Measurements from ENCODE around the gene MAP3K4. TPM values are rescaled to one million over a fixed set of nuclear protein-coding genes. Genes with fewer than 3 reads are reported as not detected.

The MAP3K4 gene
- total RNA-seq, 4 donors from 2014 or later = 17.2 to 35.2 (median 23.7) TPM

GRCh38 chr6:161134550-161135298 is 143.2 kb downstream of the MAP3K4 start:
- intact Hi-C loops (cut with DNase I; ENCODE audit: low total_unique reads) (no loop called here), in situ Hi-C loops (cut with MboI; ENCODE audit: low pct_ligation_motif_present in 1 of 4, low pct_unique_long_range_greater_than_20kb in 1 of 4, low sequenced_read_pairs in 3 of 4) (loop anchor here in 1 of 4 donors (25.0 kb wide), 1 partner anchor 228 kb away; no protein-coding TSS in a partner anchor)
- 89 to 96% methylated on average over 8 to 17 of the region's 17 CpGs for WGBS, 2 donors (ENCODE audit: low coverage in 1 of 2)

DNA sequence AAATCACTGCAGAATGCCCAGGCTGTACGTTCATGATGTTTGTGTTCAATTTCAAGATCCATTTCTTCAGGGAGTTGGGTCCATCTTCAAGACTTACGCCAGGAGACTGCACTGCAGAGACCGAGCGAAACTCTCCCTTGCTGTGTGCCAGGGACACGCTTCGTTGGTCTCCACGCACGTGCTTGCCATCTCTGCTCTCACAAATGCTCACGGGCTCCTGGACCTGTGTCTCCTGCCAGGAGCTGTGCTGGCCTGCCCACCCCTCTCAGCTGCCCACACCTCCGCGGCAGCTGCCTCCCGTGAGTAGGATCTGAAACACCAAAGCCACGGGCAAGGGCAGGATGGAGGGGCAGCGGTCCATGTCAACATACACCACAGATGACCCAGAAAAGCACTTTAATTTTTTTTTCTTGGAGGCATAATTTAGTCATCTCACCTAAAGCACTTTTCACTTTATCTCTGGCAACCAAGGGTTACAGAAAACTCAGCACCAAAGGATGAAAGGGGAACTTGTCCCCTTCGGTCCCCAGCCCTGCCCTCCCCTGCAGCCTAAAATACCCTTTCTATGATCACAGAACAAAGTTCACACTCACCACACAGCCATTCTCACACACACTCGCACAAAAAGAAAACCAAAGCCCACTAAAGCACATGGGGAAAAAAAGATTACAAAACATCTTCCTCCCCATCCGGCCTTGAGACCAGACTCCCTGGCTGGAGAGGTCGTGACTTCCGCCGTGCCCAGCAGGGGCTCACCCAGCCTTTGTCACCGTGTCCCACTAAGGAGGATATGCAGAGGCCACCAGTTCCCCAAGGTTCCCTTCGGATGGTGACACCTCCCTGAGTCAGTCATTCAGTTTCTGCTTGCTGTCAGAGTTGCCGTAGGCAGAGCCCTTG is 144.4 kb downstream of the MAP3K4 start:
- intact Hi-C loops (cut with DNase I; ENCODE audit: low total_unique reads) = no loop called here
- 73 to 86% methylated on average over 2 to 23 of the region's 23 CpGs for WGBS, 2 donors (ENCODE audit: low coverage in 1 of 2)

More at GRCh38 chr6:161134550-161135298, 143.2 kb downstream of the MAP3K4 start:
- H3K9me3 ChIP-seq = no peaks in the 10 kb centered on the region
- DNase-seq = no peak
- no peak overlapping the region for H3K27ac ChIP-seq
- no peaks in the 10 kb centered on the region for H3K4me1 ChIP-seq
- H3K36me3 ChIP-seq = no peaks in the 10 kb centered on the region
- TF ChIP-seq CTCF (IDR thresholded peaks at IDR 0.05) (no peak), POLR2AphosphoS5 (IDR thresholded peaks at IDR 0.05) (no peak)
- H3K27me3 ChIP-seq = no peaks in the 10 kb centered on the region
- no peak overlapping the region for H3K4me3 ChIP-seq

GRCh38 chr6:161136655-161137054 is 145.1 kb downstream of the MAP3K4 start:
- in situ Hi-C loops (cut with MboI; ENCODE audit: low pct_ligation_motif_present in 1 of 4, low pct_unique_long_range_greater_than_20kb in 1 of 4, low sequenced_read_pairs in 3 of 4) (loop anchor here in 1 of 4 donors (25.0 kb wide), 1 partner anchor 226 kb away; no protein-coding TSS in a partner anchor), intact Hi-C loops (cut with DNase I; ENCODE audit: low total_unique reads) (no loop called here)
- DNase-seq = no peak
- Histone ChIP-seq H3K9me3 (no peaks in the 10 kb centered on the region), H3K4me3 (no peak overlapping the region), H3K4me1 (no peaks in the 10 kb centered on the region), H3K27me3 (no peaks in the 10 kb centered on the region), H3K27ac (no peak overlapping the region), H3K36me3 (no peaks in the 10 kb centered on the region)
- TF ChIP-seq CTCF (IDR thresholded peaks at IDR 0.05) = no peak
- no peak for TF ChIP-seq EP300 (IDR thresholded peaks at IDR 0.05; ENCODE audit: low read depth)
- 97% methylated on average over 11 of the region's 11 CpGs; no CpG with 5 or more reads in 1 of the 2 donors for WGBS, 2 donors (ENCODE audit: low coverage in 1 of 2)

More for the DNA sequence above, 144.4 kb downstream of the MAP3K4 start:
- Histone ChIP-seq H3K9me3 (no peaks in the 10 kb centered on the region), H3K27me3 (no peaks in the 10 kb centered on the region), H3K4me1 (no peaks in the 10 kb centered on the region), H3K36me3 (no peaks in the 10 kb centered on the region), H3K27ac (no peak overlapping the region), H3K4me3 (no peak overlapping the region)
- in situ Hi-C loops (cut with MboI; ENCODE audit: low pct_ligation_motif_present in 1 of 4, low pct_unique_long_range_greater_than_20kb in 1 of 4, low sequenced_read_pairs in 3 of 4) = loop anchor here in 1 of 4 donors (25.0 kb wide), 1 partner anchor 226 kb away; no protein-coding TSS in a partner anchor
- TF ChIP-seq EP300 (IDR thresholded peaks at IDR 0.05; ENCODE audit: low read depth) (no peak), POLR2A (IDR thresholded peaks at IDR 0.05) (no peak), POLR2AphosphoS5 (IDR thresholded peaks at IDR 0.05) (no peak), CTCF (IDR thresholded peaks at IDR 0.05) (no peak)
- DNase-seq = no peak

GRCh38 chr6:161137320-161137719 is 145.8 kb downstream of the MAP3K4 start:
- H3K36me3 ChIP-seq = no peaks in the 10 kb centered on the region
- DNase-seq = no peak
- intact Hi-C loops (cut with DNase I; ENCODE audit: low total_unique reads) (no loop called here), in situ Hi-C loops (cut with MboI; ENCODE audit: low pct_ligation_motif_present in 1 of 4, low pct_unique_long_range_greater_than_20kb in 1 of 4, low sequenced_read_pairs in 3 of 4) (loop anchor here in 1 of 4 donors (25.0 kb wide), 1 partner anchor 225 kb away; no protein-coding TSS in a partner anchor)
- TF ChIP-seq EP300 (IDR thresholded peaks at IDR 0.05; ENCODE audit: low read depth) = no peak
- no peak for TF ChIP-seq POLR2A (IDR thresholded peaks at IDR 0.05)
- TF ChIP-seq POLR2AphosphoS5 (IDR thresholded peaks at IDR 0.05) = no peak
- no peak for TF ChIP-seq CTCF (IDR thresholded peaks at IDR 0.05)
- 77 to 91% methylated on average over 5 to 11 of the region's 11 CpGs for WGBS, 2 donors (ENCODE audit: low coverage in 1 of 2)
- no peaks in the 10 kb centered on the region for H3K27me3 ChIP-seq
- no peak overlapping the region for H3K27ac ChIP-seq
- no peak overlapping the region for H3K4me3 ChIP-seq
- H3K9me3 ChIP-seq = no peaks in the 10 kb centered on the region
- H3K4me1 ChIP-seq = no peaks in the 10 kb centered on the region
